Colon (tissue), 2 donors: Measurements from ENCODE around the gene ZSCAN10.

Experiments used
- FAIRE-seq: peaks from 2 replicates; lab custom pipeline; 2012; peaks lifted over from hg19 to GRCh38; lab: Jason Lieb, UNC
- donor health status: control.
- donor health status: control.

Gene ZSCAN10

GRCh38 chr16:3112058-3112880 lies 13.2 kb upstream of the ZSCAN10 start, which contains the start of gene ZNF205:
ZNF205 (plus strand) TSS chr16:3112586; CDS start chr16:3113431, 845 bp downstream.
- no peak for FAIRE-seq

GRCh38 chr16:3106205-3106928 lies 7.3 kb upstream of the ZSCAN10 start:
- no peak for FAIRE-seq

- FAIRE-seq = no peak
These were observed 2.9 kb upstream of the ZSCAN10 start for GRCh38 chr16:3101841-3102470.

- no peak for FAIRE-seq
These were observed 2.1 kb upstream of the ZSCAN10 start for GRCh38 chr16:3101018-3101840.

- FAIRE-seq = no peak
These were observed 822 bp upstream of the ZSCAN10 start for GRCh38 chr16:3099732-3100499.

- FAIRE-seq = no peak
These were observed 269 bp upstream of the ZSCAN10 start for GRCh38 chr16:3099395-3099731.

- no peak for FAIRE-seq
These were observed 1.8 kb downstream of the ZSCAN10 start for GRCh38 chr16:3097266-3097665.

- FAIRE-seq = no peak
These were observed 2.7 kb downstream of the ZSCAN10 start for GRCh38 chr16:3096362-3096761.

GRCh38 chr16:3095869-3096268 lies 3.2 kb downstream of the ZSCAN10 start:
- FAIRE-seq = no peak

GRCh38 chr16:3094289-3095027 lies 4.6 kb downstream of the ZSCAN10 start:
- FAIRE-seq = no peak

- FAIRE-seq = no peak
These were observed 6.6 kb downstream of the ZSCAN10 start for GRCh38 chr16:3092501-3092941.

GRCh38 chr16:3091551-3091950 lies 7.5 kb downstream of the ZSCAN10 start:
- FAIRE-seq = no peak

GRCh38 chr16:3089717-3090592 lies 9.1 kb downstream of the ZSCAN10 start:
- FAIRE-seq = no peak

GRCh38 chr16:3088925-3089716 lies 10.0 kb downstream of the ZSCAN10 start:
- FAIRE-seq = no peak

- no peak for FAIRE-seq
These were observed 10.6 kb downstream of the ZSCAN10 start for GRCh38 chr16:3088450-3088849.

GRCh38 chr16:3087243-3088235 lies 11.6 kb downstream of the ZSCAN10 start:
- no peak for FAIRE-seq

- no peak for FAIRE-seq
These were observed 12.4 kb downstream of the ZSCAN10 start for GRCh38 chr16:3086596-3087242.
